Loucy (cell line): ENCODE results near the gene GPHN.

Source experiments
- CTCF ChIP-seq: fragments of 200-600 bp; sonication (generic); conservative IDR thresholded peaks from 2 replicates; pipeline ENCODE4 v1.5.1; 2014; ENCODE audit warnings: mild to moderate bottlenecking, antibody characterized with exemption, low read length
- EZH2phosphoT487 ChIP-seq: fragments of 200-600 bp; IDR thresholded peaks from 2 replicates; pipeline ENCODE4 v1.6.1; 2018; ENCODE audit warnings: antibody characterized with exemption, mild to moderate bottlenecking, moderate library complexity, borderline replicate concordance

- TF ChIP-seq CTCF (no peak), EZH2phosphoT487 (no peak)
Measured at GRCh38 chr14:66464261-66464660, 43.7 kb upstream of the GPHN start.
